Trophoblast cell (in vitro differentiated cells and primary cell): Measurements from ENCODE around the gene PAM16.

Experiments
- DNase-seq, 2 donors: peaks; one replicate each; pipeline ENCODE4 v3.0.0-alpha.2; 2016
- H2AFZ ChIP-seq: 2 replicates; pipeline ENCODE4 v1.6.1; 2013; ENCODE audit warnings: low read length, moderate library complexity, mild to moderate bottlenecking; ENCODE audit not compliant: insufficient read depth, poor library complexity
- H2AK5ac ChIP-seq: 2 replicates; pipeline ENCODE4 v1.6.1; 2013; ENCODE audit warnings: mild to moderate bottlenecking, low read length
- H2BK120ac ChIP-seq: 2 replicates; pipeline ENCODE4 v1.6.1; 2013; ENCODE audit warnings: low read length, mild to moderate bottlenecking, moderate library complexity; ENCODE audit not compliant: insufficient read depth, poor library complexity
- H2BK12ac ChIP-seq: 2 replicates; pipeline ENCODE4 v1.6.1; 2013; ENCODE audit warnings: mild to moderate bottlenecking, low read length, moderate library complexity
- H2BK5ac ChIP-seq: 2 replicates; pipeline ENCODE4 v1.6.1; 2013; ENCODE audit warnings: low read length, low read depth, moderate library complexity, mild to moderate bottlenecking; ENCODE audit not compliant: poor library complexity
- H3K14ac ChIP-seq: 2 replicates; pipeline ENCODE4 v1.6.1; 2013; ENCODE audit warnings: mild to moderate bottlenecking, low read length
- H3K18ac ChIP-seq: 2 replicates; pipeline ENCODE4 v1.6.1; 2013; ENCODE audit warnings: mild to moderate bottlenecking, low read length
- H3K23ac ChIP-seq: 2 replicates; pipeline ENCODE4 v1.6.1; 2013; ENCODE audit warnings: low read length
- H3K27ac ChIP-seq: 2 replicates; pipeline ENCODE4 v1.5.1; 2013; ENCODE audit warnings: low read depth, mild to moderate bottlenecking, inconsistent platforms, low read length, moderate library complexity
- H3K27me3 ChIP-seq: 2 replicates; pipeline ENCODE4 v1.6.1; 2013; ENCODE audit warnings: inconsistent platforms, mild to moderate bottlenecking, low read length, moderate library complexity; ENCODE audit not compliant: insufficient read depth
- H3K36me3 ChIP-seq, 2 experiments: 1 replicate in 1 of 2; 2 replicates in 1 of 2; pipeline ENCODE4 v1.6.1; 2013; ENCODE audit warnings: low read length in 2 of 2, mild to moderate bottlenecking in 2 of 2, moderate library complexity in 1 of 2; ENCODE audit not compliant: insufficient read depth in 2 of 2, control insufficient read depth in 1 of 2
- H3K4ac ChIP-seq: 2 replicates; pipeline ENCODE4 v1.6.1; 2013; ENCODE audit warnings: low read depth, mild to moderate bottlenecking, low read length, moderate library complexity
- H3K4me1 ChIP-seq, 2 experiments: 1 replicate in 1 of 2; 2 replicates in 1 of 2; pipeline ENCODE4 v1.6.1; 2013; ENCODE audit warnings: low read length in 2 of 2, mild to moderate bottlenecking in 2 of 2, moderate library complexity in 1 of 2; ENCODE audit not compliant: insufficient read depth in 2 of 2, control insufficient read depth in 1 of 2
- H3K4me2 ChIP-seq: 2 replicates; pipeline ENCODE4 v1.6.1; 2013; ENCODE audit warnings: inconsistent platforms, mild to moderate bottlenecking, low read length, moderate library complexity
- H3K4me3 ChIP-seq: 2 replicates; pipeline ENCODE4 v1.5.1; 2013; ENCODE audit warnings: mild to moderate bottlenecking, low read depth, low read length, inconsistent platforms
- H3K79me1 ChIP-seq: one replicate; pipeline ENCODE4 v1.6.1; 2013; ENCODE audit warnings: low read length
- H3K79me2 ChIP-seq: 2 replicates; pipeline ENCODE4 v1.6.1; 2013; ENCODE audit warnings: low read length, mild to moderate bottlenecking; ENCODE audit not compliant: control insufficient read depth, insufficient read depth, poor library complexity
- H3K9ac ChIP-seq: 2 replicates; pipeline ENCODE4 v1.6.1; 2013; ENCODE audit warnings: mild to moderate bottlenecking, low read length
- H3K9me3 ChIP-seq: 2 replicates; pipeline ENCODE4 v1.6.1; 2013; ENCODE audit warnings: low read depth, mild to moderate bottlenecking, control low read depth, inconsistent platforms, low read length; ENCODE audit not compliant: insufficient read depth
- H4K12ac ChIP-seq: 2 replicates; pipeline ENCODE4 v1.6.1; 2013; ENCODE audit warnings: low read depth, mild to moderate bottlenecking, low read length, moderate library complexity
- H4K8ac ChIP-seq: 2 replicates; pipeline ENCODE4 v1.6.1; 2013; ENCODE audit warnings: low read depth, mild to moderate bottlenecking, low read length, moderate library complexity
- H4K91ac ChIP-seq: one replicate; pipeline ENCODE4 v1.6.1; 2013; ENCODE audit warnings: low read depth, mild to moderate bottlenecking, low read length, moderate library complexity
- WGBS: extraction: QIAGEN DNeasy Blood & Tissue Kit; methylation state at CpG from one replicate; pipeline ENCODE4 v1.1.7; 2013; ENCODE audit warnings: missing lambda C conversion rate; ENCODE audit not compliant: insufficient read length, insufficient coverage; ENCODE audit errors: extremely low coverage; 5-methylcytosine and 5-hydroxymethylcytosine counted together

PAM16 gene

DNA sequence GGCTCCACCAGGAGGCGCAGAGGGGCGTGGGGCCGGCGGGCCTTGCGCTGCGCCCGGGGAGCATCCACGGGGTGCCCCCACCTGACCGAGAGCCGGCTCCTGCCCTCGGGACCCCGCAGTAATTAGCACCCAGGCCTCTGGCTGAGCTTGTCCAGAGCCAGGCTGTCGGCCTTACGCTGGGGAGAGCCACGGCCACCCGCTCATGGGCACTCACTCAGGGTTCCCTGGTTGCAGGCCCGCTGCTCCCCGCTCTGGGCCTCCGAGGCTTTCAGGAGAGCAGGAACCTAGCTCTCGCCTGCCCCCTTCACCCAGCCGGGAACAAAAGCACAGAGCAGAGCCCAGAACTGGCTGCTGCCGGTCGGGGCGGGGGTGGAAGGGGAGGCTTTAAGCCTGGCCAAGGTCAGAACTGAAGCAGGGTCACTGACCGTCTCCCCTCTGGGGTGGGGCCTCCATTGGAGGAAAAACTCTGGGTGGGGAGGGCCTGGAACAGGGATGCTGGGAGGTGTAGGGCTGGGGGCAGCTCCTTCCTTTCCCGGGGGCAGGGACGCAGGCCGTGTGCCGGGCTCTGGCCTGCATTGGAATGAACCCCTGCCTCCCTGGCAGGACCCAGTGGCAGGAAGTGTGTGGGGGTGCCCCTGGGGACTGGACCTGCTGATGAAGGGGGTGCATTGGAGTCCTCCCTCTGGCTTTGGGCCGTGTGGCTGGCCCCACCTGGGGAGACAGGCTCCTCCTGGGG lies 22.9 kb downstream of the PAM16 start:
- no peak for DNase-seq
- Histone ChIP-seq H3K36me3 (peaks cover 9 to 10% of the 10 kb centered on the region in 2 experiments), H3K27me3 (no peaks in the 10 kb centered on the region), H3K14ac (peak overlapping the region; percentile 80), H3K23ac (no peak overlapping the region), H3K4me1 (peaks cover 18 to 31% of the 10 kb centered on the region in 2 experiments), H4K91ac (peak overlapping the region; percentile 90), H4K12ac (peak overlapping the region; percentile 57), H2BK120ac (peak overlapping the region; percentile 79), H3K27ac (peak overlapping the region; percentile 61), H3K9ac (peak overlapping the region; percentile 60), H2AK5ac (peak overlapping the region; percentile 77), H4K8ac (peak overlapping the region; percentile 78), H2AFZ (peak overlapping the region; percentile 38), H3K4me3 (peak overlapping the region; percentile 67), H3K79me1 (peaks cover 8% of the 10 kb centered on the region), H3K4me2 (peak overlapping the region; percentile 87), H3K4ac (peak overlapping the region; percentile 66), H3K79me2 (peaks cover 5% of the 10 kb centered on the region), H3K9me3 (peaks cover 2% of the 10 kb centered on the region), H2BK12ac (peak overlapping the region; percentile 9), H3K18ac (peak overlapping the region; percentile 88), H2BK5ac (no peak overlapping the region)
- no CpG with 5 or more reads among the region's 30 CpGs for WGBS

GRCh38 chr16:4327386-4328045 lies 23.6 kb downstream of the PAM16 start:
- H4K12ac ChIP-seq = peak overlapping the region; percentile 57
- H3K79me1 ChIP-seq = peaks cover 8% of the 10 kb centered on the region
- H3K23ac ChIP-seq = no peak overlapping the region
- peak overlapping the region; percentile 88 for H3K18ac ChIP-seq
- peak overlapping the region; percentile 38 for H2AFZ ChIP-seq
- peak overlapping the region; percentile 67 for H3K4me3 ChIP-seq
- peak overlapping the region; percentile 90 for H4K91ac ChIP-seq
- peak overlapping the region; percentile 77 for H2AK5ac ChIP-seq
- H3K4me2 ChIP-seq = peak overlapping the region; percentile 87
- peak overlapping the region; percentile 66 for H3K4ac ChIP-seq
- peak overlapping the region; percentile 60 for H3K9ac ChIP-seq
- H3K36me3 ChIP-seq = peaks cover 4 to 7% of the 10 kb centered on the region in 2 experiments
- peaks cover 21 to 36% of the 10 kb centered on the region in 2 experiments for H3K4me1 ChIP-seq
- WGBS = no CpG with 5 or more reads among the region's 57 CpGs
- DNase-seq = no peak
- H2BK12ac ChIP-seq = peak overlapping the region; percentile 9
- peak overlapping the region; percentile 61 for H3K27ac ChIP-seq
- peak overlapping the region; percentile 79 for H2BK120ac ChIP-seq
- H3K9me3 ChIP-seq = peaks cover 2% of the 10 kb centered on the region
- H3K27me3 ChIP-seq = no peaks in the 10 kb centered on the region
- peak overlapping the region; percentile 80 for H3K14ac ChIP-seq
- peaks cover 5% of the 10 kb centered on the region for H3K79me2 ChIP-seq
- H4K8ac ChIP-seq = peak overlapping the region; percentile 78
- H2BK5ac ChIP-seq = no peak overlapping the region

DNA sequence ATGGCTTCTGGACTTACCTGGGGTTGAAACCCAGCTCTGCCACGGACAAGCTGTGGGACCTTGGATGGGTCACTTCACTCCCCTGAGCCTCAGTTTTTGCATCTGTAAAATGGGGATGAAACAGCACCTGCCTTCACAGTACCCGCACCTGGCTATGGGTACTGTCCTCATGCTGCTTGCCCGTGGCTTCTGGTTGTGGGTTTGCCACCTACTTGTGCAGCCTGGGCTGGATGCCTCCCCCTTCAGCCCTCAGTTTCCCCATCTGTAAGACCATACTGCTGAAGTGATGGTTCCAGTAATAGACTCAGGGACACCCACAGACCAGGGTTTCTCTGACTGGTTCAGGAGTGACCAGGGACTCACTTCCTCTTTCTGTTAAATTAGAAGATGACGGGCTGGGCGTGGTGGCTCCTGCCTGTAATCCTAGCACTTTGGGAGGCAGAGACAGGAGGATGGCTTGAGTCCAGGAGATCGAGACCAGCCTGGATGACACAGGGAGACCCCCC lies 25.8 kb downstream of the PAM16 start:
- WGBS = no CpG with 5 or more reads among the region's 6 CpGs
- Histone ChIP-seq H2BK5ac (no peak overlapping the region), H3K9ac (peak overlapping the region; percentile 49), H3K23ac (no peak overlapping the region), H3K27me3 (no peaks in the 10 kb centered on the region), H3K4ac (no peak overlapping the region), H3K9me3 (peaks cover 2% of the 10 kb centered on the region), H2AK5ac (no peak overlapping the region), H4K8ac (no peak overlapping the region), H3K4me1 (peaks cover 25 to 43% of the 10 kb centered on the region in 2 experiments), H3K4me2 (no peak overlapping the region), H4K91ac (no peak overlapping the region), H3K79me2 (peaks cover 5% of the 10 kb centered on the region), H3K27ac (no peak overlapping the region), H3K36me3 (no peaks in the 10 kb centered on the region), H3K18ac (no peak overlapping the region), H2AFZ (no peak overlapping the region), H3K4me3 (no peak overlapping the region), H4K12ac (no peak overlapping the region), H3K14ac (no peak overlapping the region), H3K79me1 (peaks cover 12% of the 10 kb centered on the region), H2BK12ac (no peak overlapping the region), H2BK120ac (no peak overlapping the region)
- no peak for DNase-seq

DNA sequence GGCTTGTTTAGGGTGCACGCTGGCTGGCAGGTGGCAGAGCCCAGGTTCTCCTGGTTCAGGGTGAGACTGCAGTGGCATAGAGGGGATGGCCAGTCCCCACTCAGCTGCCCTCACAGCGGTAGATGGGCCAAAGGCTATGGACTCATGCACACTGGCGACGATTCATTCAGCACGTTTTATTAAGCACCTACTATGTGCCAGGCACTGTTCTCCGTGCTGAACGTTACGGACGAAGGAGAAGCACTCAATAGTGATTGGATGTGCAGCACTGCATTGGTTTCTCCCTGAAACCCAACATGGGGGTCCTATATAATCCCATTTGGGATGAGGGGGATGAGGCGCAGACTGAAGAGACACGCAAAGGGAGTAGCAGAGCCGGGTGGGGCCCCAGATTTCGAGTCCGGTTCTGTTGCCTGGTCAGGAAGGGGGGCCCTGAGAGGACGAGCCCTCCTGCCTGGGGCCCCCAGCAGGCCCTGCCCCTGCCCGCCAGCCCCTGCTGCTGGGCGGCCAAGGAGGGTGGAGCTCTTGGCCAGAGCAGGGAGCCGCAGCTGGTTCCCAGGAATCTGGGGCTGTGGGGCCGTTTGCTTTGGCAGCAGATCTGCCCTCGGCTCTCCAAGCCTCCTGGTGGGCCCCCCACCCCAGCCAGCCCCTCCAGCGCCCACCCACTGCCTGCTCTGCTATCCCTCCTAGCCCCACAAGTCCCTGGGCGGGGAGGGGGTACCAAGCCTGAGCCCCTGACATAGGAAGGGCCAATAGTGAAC lies 26.4 kb downstream of the PAM16 start:
- H4K12ac ChIP-seq = no peak overlapping the region
- WGBS = no CpG with 5 or more reads among the region's 22 CpGs
- H3K9ac ChIP-seq = no peak overlapping the region
- H2AFZ ChIP-seq = no peak overlapping the region
- H3K36me3 ChIP-seq = no peaks in the 10 kb centered on the region
- no peak overlapping the region for H4K8ac ChIP-seq
- no peak overlapping the region for H2BK12ac ChIP-seq
- H2BK120ac ChIP-seq = no peak overlapping the region
- no peak overlapping the region for H3K4ac ChIP-seq
- H3K9me3 ChIP-seq = peaks cover 2% of the 10 kb centered on the region
- H3K79me1 ChIP-seq = peaks cover 16% of the 10 kb centered on the region
- peak overlapping the region; percentile 3 for H3K18ac ChIP-seq
- no peak overlapping the region for H2AK5ac ChIP-seq
- peak overlapping the region; percentile 18 for H3K27ac ChIP-seq
- no peaks in the 10 kb centered on the region for H3K27me3 ChIP-seq
- peaks cover 30 to 48% of the 10 kb centered on the region in 2 experiments for H3K4me1 ChIP-seq
- H2BK5ac ChIP-seq = no peak overlapping the region
- no peak overlapping the region for H3K4me2 ChIP-seq
- H3K79me2 ChIP-seq = peaks cover 5% of the 10 kb centered on the region
- H3K4me3 ChIP-seq = no peak overlapping the region
- H3K14ac ChIP-seq = no peak overlapping the region
- no peak for DNase-seq
- no peak overlapping the region for H4K91ac ChIP-seq
- H3K23ac ChIP-seq = no peak overlapping the region
